ENCODE data around the gene SNAPC4. TPM values are rescaled to one million over a fixed set of nuclear protein-coding genes. Genes with fewer than 3 reads are reported as not detected.
A peak's percentile ranks its signal among the peaks of the same experiment; 100 is the strongest.

Gene SNAPC4
- total RNA-seq, 1 experiment from 2014 or later = 8.9 TPM

DNA sequence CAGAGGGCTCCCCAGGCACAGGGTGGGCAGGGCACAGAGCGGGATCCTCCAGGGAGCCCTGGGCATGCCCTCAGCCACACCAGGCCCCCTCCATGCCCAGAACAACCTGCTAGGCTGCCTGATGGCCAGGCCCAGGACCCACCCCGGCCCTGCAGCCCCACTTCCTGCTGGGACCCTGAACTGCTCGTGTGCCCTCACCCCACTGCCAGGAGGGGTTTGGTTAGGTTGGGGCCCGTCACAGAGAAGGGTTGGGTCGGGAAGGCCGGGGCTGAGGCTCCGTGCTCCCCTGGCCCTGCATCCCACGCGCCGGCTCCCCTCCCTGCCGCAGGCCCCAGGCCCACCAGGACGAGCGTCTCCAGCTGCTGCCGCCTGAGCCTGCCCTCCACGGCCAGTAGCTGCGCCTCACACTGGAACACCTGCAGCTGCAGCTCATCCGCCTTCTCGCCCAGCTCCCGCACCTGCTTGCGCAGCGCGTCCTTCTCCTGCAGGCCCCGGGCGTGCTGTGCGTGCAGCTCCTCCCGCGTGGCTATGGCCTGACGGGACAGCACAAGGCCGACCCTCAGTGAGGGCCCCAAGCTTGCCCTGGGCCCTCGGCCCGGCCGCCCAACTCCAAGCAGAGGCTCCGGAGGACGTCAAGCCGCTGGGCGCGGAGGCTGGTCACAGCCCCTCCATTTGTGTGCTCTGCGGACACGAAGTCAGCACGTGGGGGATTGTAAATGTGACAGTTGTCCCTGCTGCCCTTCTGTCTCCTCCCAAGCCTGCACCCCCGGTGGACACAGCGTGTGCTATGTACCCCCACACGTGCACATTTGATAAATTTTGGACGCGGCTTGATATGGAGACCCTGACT is 32.4 kb downstream of the SNAPC4 start:
- no peak overlapping the region for H3K27ac ChIP-seq
- DNase-seq = no peak
- no peaks in the 10 kb centered on the region for H3K9me3 ChIP-seq (replicated peaks)
- no peaks in the 10 kb centered on the region for H3K27me3 ChIP-seq
- peaks cover 3% of the 10 kb centered on the region for H3K36me3 ChIP-seq
- H3K4me3 ChIP-seq = no peak overlapping the region
- H3K4me1 ChIP-seq = peaks cover 13% of the 10 kb centered on the region

DNA sequence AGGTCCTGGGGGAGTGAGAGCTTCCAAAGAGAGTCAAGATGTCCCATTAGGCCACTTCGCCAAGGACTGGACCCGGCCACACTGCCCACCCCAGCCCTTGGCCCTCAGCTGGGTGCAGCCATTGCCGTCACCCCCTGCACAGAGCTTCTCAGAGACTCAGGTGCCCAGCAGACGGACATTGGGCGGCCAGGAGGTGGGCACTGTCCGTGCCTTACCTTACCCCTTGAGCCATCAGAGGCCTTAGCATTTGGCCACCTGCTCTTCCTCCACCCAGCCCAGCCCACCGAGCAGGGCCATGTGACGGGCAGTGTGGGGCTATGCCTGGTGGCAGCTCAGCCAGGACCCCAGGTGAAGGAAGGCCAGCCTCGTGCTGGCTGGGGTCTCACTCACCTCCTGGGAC is 33.1 kb downstream of the SNAPC4 start:
- Histone ChIP-seq H3K27me3 (no peaks in the 10 kb centered on the region), H3K27ac (no peak overlapping the region), H3K36me3 (peaks cover 3% of the 10 kb centered on the region), H3K9me3 (replicated peaks) (no peaks in the 10 kb centered on the region), H3K4me1 (peaks cover 9% of the 10 kb centered on the region), H3K4me3 (no peak overlapping the region)
- no peak for DNase-seq

DNA sequence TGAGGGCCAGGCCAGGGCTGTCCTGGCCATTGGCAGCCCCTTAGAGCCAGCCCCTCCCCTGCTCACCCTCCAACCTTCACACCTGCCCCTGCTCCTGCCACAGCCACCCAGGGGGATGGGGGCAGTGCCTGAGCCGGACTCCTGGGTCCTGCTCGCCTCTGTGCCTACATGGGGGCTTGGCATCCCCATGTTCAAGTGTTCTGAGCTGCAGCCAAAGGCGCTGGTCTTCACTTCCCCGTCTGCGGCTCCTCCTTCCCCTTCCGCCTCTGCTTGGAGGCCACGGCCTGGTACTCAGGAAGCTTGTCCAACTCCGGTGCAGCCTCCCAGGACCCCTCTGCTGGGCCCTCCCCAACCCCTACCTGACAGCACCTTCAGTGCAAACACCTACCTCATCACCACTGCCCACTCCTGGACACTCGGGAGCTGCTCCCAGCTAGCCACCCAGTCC is 34.2 kb downstream of the SNAPC4 start:
- Histone ChIP-seq H3K27ac (no peak overlapping the region), H3K4me1 (peaks cover 9% of the 10 kb centered on the region), H3K9me3 (replicated peaks) (no peaks in the 10 kb centered on the region), H3K27me3 (no peaks in the 10 kb centered on the region), H3K36me3 (peaks cover 3% of the 10 kb centered on the region), H3K4me3 (no peak overlapping the region)
- DNase-seq = no peak

DNA sequence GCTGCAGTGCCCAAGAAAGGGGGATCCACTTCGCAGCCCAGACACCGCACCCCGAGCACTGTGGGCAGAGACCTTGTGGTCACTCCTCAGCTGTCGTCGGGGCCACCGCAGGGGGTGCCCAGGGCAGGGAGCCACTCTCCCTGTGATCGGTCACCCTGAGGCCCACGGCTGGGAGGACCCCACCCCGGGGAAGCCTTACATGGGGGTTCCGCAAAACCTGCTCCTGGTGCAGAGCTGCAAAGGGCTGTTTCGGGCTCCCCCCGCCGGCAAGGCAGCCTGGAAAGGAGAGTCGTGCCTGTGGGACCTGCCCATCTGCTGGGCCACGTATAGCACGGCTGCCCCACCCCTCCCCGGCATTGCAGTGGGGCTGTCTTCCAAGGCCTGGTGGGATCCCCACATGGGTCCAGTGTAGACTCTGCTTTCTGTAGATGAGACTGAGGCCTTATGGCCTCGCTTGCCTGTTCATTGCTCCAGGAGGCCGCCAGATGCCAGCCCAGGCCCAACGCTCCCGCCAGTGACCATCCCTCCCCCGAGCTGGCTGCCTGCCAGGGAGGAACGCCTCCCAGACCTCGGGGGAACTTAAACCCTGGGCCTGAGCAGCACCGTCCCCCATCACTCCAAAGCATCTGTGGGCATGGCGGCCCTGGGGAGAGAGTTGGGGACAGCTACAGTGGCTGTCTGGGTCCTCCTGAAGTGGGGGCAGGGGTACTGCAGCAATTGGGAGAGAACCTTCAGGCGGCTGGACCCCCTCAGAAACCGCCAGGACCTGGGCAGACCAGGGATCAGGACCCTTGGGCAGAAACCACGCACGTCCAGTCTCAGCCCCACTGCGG is 34.8 kb downstream of the SNAPC4 start:
- DNase-seq = peak in 1 of 2 experiments; percentile 28
- no peaks in the 10 kb centered on the region for H3K9me3 ChIP-seq (replicated peaks)
- no peak overlapping the region for H3K27ac ChIP-seq
- peaks cover 9% of the 10 kb centered on the region for H3K4me1 ChIP-seq
- no peaks in the 10 kb centered on the region for H3K27me3 ChIP-seq
- no peak overlapping the region for H3K4me3 ChIP-seq
- H3K36me3 ChIP-seq = peaks cover 3% of the 10 kb centered on the region

DNA sequence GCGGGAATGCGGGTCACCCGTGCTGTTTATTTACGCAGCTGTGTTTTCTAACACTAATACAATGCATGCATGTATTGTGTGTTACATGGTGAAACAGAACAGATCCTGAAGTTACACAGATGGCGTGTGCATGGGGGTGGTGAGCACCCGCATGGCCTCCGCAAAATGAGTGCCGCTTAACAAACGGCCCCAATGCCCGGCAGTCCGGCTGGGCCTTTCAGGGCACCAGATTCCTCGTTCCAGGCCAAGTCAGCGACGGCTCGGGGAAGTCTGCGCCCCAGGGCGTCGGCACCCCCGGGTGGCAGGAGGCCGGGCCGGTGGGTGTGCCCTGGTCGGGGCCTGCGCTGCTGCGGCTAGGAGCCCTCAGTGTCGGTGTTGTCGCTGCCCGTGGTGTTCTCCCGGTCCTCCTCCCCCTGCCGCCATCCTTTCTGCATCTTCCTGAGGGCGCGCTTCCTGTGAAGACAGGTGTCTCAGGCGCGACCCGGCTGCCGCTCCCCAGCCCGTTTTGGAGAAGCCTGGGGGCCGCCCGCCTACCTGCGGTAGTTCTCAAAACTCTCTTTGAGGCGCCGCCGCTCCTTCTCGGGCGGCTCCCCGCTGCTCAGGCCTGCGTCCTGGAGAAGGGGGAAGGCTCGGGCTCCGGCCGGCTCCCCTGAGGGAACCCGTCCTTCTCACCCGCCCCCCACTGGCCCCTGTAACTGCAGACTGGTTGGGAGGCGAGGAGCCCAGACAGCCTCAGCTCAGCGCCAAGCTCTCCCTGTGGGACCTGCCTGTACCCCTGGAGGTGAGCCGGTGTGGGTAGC is 35.8 kb downstream of the SNAPC4 start:
- Histone ChIP-seq H3K4me3 (peak overlapping the region; percentile 94), H3K4me1 (peaks cover 9% of the 10 kb centered on the region)
- DNase-seq = no peak

DNA sequence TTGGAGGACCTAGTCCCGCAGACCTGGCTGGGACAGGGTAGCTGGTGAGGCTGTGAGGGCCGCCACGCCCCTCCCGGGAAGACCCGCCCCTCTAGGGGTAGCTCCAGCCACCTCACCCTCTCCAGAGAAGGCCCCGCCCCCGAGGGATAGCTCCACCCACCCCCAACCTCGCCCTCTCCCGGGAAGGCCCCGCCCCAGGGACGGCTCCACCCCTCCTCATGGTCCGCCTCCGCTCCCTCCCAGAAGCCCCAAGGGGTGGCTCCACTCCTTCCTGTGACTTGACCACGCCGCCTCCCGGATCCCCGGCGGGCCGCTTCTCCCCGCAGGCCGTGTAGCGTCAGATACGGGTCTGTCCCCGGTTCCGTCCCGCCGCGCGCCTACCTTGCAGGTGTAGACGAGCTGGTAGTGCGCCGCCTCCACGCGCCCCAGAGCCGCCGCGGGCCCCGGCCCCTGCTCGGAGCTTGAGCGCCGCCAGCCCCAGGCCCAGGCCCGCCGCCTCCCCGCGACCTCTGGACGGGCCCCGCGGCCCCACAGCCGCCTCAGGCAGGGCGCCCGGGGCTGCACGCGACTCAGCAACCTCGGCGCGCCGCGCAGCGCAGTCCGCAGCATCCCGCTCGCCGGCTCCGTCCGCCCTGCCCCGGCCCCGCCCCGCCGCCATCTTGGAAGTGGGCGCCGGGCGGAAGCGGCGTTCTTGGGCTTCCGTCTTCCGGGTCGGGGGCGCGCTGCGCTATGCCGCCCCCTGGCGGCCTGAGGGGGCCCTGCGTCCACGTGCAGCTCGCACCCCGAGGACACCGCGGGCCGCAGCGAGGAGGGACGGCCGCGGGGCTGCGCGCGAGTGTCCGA is 36.6 kb downstream of the SNAPC4 start, which contains the start of gene DNLZ:
Gene DNLZ, minus strand, starts transcription at position 639 of the 843 bp plus-strand sequence. Its CDS starts 30 bp downstream, at position 609.
- Histone ChIP-seq H3K36me3 (no peaks in the 10 kb centered on the region), H3K27me3 (no peaks in the 10 kb centered on the region), H3K9me3 (replicated peaks) (no peaks in the 10 kb centered on the region), H3K4me3 (peak within 1 kb of the TSS; percentile 94), H3K27ac (peak within 1 kb of the TSS; percentile 58; the same call in 1 of the 2 replicates), H3K4me1 (peaks cover 9% of the 10 kb centered on the region)
- peak; percentile 98 to 99 for DNase-seq

More for the DNA sequence above, 35.8 kb downstream of the SNAPC4 start:
- no peaks in the 10 kb centered on the region for H3K27me3 ChIP-seq
- H3K9me3 ChIP-seq (replicated peaks) = no peaks in the 10 kb centered on the region
- peaks cover under 1% of the 10 kb centered on the region; the same call in 1 of the 2 replicates for H3K36me3 ChIP-seq
- no peak overlapping the region for H3K27ac ChIP-seq

DNA sequence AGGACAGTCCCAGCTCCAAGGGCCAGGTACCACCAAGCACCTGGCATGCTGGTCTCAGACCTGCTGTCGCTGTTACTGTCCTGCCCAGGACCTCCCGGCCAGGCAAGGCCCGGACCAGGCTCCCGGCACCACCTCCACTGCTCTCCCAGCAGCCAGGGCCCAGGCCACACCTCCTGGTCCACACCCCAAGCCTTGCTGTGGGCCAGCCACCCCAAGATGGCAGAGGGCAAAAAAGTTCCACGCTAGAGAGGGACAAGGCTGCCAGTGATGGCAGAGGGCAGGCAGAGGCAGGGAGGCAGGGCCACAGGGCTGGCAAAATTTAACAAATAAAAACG is 37.6 kb downstream of the SNAPC4 start:
- no peak overlapping the region for H3K4me3 ChIP-seq
- no peak for DNase-seq
- peaks cover 9% of the 10 kb centered on the region for H3K4me1 ChIP-seq
- no peaks in the 10 kb centered on the region for H3K9me3 ChIP-seq (replicated peaks)
- no peaks in the 10 kb centered on the region for H3K36me3 ChIP-seq
- H3K27me3 ChIP-seq = no peaks in the 10 kb centered on the region
- no peak overlapping the region for H3K27ac ChIP-seq

DNA sequence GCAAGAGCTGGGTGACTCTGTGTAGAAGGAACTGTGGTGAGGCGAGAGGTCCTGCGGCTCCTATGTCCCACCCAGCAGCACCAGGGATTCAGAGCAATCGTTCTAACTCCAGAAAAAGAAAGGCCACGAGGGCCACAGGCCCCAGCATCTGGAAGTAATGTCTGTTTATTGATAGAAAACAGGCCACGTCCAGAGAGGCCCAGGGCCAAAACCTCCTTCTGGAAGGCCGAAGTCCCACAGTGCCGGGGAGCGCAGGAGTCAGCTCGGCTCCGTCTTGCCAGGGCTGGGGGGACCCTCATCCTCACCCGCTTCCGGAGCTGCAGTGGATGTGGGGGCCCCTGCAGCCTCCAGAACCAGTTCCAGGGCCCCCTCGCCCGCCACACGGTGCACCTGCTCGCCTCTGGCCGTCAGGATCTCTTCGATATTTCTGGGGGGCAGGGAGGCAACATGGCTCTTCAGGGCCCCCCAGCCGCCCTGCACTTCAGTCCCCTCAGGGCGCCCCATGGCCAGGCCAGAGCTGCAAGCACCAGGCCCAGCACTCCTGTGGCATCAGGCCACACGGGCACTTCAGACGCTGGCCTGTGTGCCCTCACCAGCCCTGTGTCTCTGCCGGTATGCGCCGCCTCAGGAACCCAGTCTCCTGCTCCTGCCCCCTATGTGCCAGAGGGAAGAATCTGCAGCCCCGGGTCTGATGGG is 38.1 kb downstream of the SNAPC4 start:
- H3K4me3 ChIP-seq = no peak overlapping the region
- H3K36me3 ChIP-seq = no peaks in the 10 kb centered on the region
- H3K9me3 ChIP-seq (replicated peaks) = no peaks in the 10 kb centered on the region
- H3K4me1 ChIP-seq = peaks cover 9% of the 10 kb centered on the region
- H3K27ac ChIP-seq = no peak overlapping the region
- no peaks in the 10 kb centered on the region for H3K27me3 ChIP-seq
- DNase-seq = no peak

DNA sequence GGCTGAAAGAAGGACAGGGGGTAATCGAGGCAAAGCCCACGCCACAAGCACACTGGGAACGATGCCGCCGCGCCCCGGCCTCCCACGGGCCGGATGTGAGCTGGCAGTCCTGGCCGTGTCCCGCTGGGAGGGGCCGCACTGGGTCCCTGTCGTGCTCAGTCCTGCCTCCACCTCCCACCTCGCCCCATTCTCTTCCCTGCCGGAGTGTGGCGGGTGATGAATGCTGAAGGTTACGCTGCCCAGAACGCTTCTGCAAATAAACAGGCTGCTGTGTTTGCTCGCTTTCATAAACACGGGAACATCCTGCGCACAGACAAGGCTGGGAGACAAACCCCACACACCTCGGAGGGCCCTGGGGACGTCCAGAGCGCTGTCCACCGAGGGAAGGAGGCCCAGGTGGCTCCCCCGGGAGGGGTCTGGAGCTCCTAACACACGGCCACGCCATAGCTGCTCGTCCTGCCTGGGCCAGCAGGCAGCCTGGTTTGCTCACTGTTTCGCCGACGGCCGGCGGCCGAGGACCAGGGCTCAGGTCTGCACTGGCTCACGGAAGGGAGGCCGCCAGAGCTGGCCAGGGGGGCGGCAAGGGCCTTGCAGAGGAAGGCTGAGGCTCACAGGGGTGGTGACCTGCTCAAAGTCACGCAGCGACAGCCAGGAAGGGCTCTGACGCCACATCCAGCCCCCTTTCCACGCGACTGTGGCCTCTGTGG is 38.8 kb downstream of the SNAPC4 start:
- no peaks in the 10 kb centered on the region; the same call in 1 of the 2 replicates for H3K36me3 ChIP-seq
- H3K9me3 ChIP-seq (replicated peaks) = no peaks in the 10 kb centered on the region
- no peak overlapping the region for H3K27ac ChIP-seq
- no peak for DNase-seq
- H3K4me3 ChIP-seq = no peak overlapping the region
- peaks cover 9% of the 10 kb centered on the region for H3K4me1 ChIP-seq
- no peaks in the 10 kb centered on the region for H3K27me3 ChIP-seq

DNA sequence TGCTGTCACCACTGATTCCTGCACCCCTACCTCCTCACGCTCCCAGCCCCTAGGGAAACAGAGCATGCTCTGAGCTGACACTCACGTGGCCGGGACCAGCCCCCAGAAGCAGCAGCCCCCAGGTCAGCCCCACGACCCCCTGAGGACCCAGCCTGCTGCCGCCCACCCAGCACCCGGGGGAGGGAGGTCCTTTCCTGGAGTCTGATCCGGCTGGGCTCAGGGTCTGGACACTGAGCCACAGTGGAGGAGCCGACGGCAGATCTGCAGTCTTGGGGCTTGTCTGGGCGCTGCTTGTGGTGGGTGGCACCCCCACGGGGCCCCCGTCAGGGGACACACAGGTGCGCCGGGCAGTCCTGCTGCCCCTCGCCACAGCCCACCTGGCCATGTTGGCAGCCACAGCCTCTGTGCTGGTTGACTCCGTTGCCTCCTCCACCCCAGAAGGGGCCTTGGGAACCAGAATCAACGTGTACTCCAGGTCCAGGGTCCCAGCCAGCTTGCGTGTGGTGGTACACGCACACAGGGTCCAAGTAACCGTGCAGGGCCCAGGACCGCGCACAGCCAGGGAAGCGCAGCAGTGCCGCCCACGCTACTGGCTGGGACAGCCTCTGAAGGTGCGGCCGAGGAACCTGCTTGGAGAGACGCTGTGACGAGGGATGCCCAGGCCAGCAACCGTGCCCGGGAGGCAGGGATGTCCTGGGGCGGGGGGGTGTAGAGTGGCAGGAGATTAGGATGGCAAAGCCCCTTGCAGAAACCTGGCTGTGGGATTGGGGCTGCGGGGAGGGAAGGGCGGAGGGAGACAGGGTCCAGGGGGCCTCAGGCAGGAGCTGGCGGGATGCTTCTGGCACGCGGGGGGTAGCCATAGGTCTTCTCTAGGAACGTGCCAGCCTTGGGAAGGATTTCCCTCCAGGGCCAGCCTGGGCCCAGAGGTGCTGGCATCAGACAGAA is 39.9 kb downstream of the SNAPC4 start:
- no peak overlapping the region for H3K27ac ChIP-seq
- peaks cover 9% of the 10 kb centered on the region for H3K4me1 ChIP-seq
- no peaks in the 10 kb centered on the region; the same call in 1 of the 2 replicates for H3K36me3 ChIP-seq

DNA sequence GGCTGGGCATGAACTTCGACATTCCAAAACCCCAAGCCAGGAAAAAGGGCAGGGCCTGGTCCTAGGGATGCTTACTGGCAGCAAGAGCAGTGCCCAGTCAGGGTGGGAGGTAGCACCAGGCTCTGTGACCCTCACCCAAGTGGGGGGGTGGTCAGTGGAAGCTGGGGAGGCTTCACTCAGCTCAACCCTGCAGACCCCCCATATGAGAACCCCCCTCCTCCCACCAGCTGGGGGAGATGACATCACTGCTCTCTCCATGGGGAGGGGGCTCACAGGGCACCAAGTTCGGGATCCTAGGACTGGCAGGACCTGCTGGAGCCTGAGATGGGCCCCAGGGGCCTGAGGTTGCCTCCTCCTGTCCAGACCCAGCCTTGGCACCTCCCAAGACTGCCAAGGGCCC is 41.1 kb downstream of the SNAPC4 start:
- H3K4me3 ChIP-seq = no peak overlapping the region
- H3K36me3 ChIP-seq = no peaks in the 10 kb centered on the region; the same call in 1 of the 2 replicates
- no peak for DNase-seq
- no peaks in the 10 kb centered on the region for H3K27me3 ChIP-seq
- H3K4me1 ChIP-seq = peaks cover 4% of the 10 kb centered on the region
- no peaks in the 10 kb centered on the region for H3K9me3 ChIP-seq (replicated peaks)
- H3K27ac ChIP-seq = no peak overlapping the region

More for the DNA sequence above, 39.9 kb downstream of the SNAPC4 start:
- no peak for DNase-seq
- Histone ChIP-seq H3K9me3 (replicated peaks) (no peaks in the 10 kb centered on the region), H3K27me3 (no peaks in the 10 kb centered on the region), H3K4me3 (no peak overlapping the region)

DNA sequence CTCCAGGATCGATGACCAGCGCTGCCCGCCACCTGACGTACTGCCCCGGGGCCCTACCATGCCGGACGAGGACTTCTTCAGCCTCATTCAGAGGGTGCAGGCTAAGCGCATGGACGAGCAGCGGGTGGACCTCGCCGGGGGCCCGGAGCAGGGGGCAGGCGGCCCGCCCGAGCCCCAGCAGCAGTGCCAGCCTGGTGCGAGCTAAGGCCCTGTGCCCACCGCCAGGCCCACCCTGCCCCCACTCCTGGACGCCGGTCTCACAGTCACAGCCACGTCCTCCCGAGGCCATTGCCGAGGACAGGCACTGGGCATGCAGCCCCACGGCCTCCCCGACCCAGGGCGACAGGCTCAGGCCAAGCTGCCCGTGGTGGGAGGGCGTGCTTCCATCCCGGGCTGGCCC is 42.0 kb downstream of the SNAPC4 start:
- no peaks in the 10 kb centered on the region for H3K27me3 ChIP-seq
- H3K27ac ChIP-seq = no peak overlapping the region
- peaks cover 3% of the 10 kb centered on the region; the same call in 1 of the 2 replicates for H3K4me1 ChIP-seq
- H3K9me3 ChIP-seq (replicated peaks) = no peaks in the 10 kb centered on the region
- no peaks in the 10 kb centered on the region; the same call in 1 of the 2 replicates for H3K36me3 ChIP-seq
- no peak for DNase-seq
- no peak overlapping the region for H3K4me3 ChIP-seq

Measured in SJCRH30 (cell line).